Fibroblast of lung (primary cell): ENCODE measurements around the gene G6PC1.

ENCODE experiments used
- EZH2 ChIP-seq: IDR thresholded peaks from 2 replicates; pipeline ENCODE4 v1.5.1; 2012; ENCODE audit warnings: low read length, control low read depth, mild to moderate bottlenecking; ENCODE audit errors: missing control alignments
- TF ChIP-seq, protein P1 (sequence below), 2 donors: IDR thresholded peaks in 1 of 2; conservative IDR thresholded peaks in 1 of 2; 1 replicate in 1 of 2; 2 replicates in 1 of 2; pipeline ENCODE4 v1.5.1; 2011 to 2012; ENCODE audit warnings: low read length in 2 of 2, control low read depth in 1 of 2, inconsistent platforms in 1 of 2, low read depth in 1 of 2, mild to moderate bottlenecking in 1 of 2

DNA sequence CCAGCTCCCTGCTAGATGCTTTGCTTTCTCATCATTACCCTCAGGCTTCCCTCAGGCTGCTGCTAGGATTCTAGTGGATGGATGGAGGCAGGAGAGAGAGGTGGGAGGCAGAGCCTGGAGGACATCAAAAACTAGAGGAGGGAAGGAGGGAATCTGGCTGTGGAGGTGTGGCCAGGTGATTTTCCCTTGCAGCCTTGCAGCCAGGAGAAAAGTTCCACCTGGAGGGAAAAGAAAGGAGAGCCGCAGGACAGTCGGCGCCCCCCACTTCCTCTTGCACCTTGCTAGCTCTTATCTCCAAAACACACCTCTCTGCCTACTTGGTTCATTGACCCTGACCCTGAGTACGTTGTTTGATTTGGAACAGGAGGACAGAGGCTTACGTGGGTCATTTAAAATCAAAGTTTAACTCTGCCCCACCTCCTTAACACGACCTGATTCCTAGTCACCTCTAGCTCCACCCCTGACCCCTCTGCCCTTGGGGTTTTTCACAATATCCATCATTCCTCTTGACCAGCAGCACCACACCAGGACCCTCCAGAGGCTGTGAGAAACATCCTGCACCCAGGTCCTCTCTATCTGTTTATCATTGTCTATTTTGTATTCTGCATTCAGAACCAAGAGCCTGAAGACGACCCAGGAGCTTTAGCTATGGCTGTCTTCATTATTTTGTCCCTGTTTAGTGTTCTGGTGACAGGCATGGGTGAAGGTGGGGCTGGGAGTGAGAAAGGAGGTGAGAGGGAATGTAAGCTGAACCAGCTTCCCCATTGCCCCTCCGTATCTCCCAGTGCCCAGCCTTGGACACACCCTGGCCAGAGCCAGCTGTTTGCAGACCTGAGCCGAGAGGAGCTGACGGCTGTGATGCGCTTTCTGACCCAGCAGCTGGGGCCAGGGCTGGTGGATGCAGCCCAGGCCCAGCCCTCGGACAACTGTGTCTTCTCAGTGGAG lies 33.7 kb upstream of the G6PC1 start:
- TF ChIP-seq, protein P1, sequence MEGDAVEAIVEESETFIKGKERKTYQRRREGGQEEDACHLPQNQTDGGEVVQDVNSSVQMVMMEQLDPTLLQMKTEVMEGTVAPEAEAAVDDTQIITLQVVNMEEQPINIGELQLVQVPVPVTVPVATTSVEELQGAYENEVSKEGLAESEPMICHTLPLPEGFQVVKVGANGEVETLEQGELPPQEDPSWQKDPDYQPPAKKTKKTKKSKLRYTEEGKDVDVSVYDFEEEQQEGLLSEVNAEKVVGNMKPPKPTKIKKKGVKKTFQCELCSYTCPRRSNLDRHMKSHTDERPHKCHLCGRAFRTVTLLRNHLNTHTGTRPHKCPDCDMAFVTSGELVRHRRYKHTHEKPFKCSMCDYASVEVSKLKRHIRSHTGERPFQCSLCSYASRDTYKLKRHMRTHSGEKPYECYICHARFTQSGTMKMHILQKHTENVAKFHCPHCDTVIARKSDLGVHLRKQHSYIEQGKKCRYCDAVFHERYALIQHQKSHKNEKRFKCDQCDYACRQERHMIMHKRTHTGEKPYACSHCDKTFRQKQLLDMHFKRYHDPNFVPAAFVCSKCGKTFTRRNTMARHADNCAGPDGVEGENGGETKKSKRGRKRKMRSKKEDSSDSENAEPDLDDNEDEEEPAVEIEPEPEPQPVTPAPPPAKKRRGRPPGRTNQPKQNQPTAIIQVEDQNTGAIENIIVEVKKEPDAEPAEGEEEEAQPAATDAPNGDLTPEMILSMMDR (conservative IDR thresholded peaks at IDR 0.05 in 1 of 2, IDR thresholded peaks at IDR 0.05 in 1 of 2; ENCODE audit: low read depth in 1 of 2, low read length in 2 of 2) = no peak
- no peak for TF ChIP-seq EZH2
